HG02759 (cell line): ENCODE results near the gene KLF16.
"Not testable (repeated sequence)": the region's sequence is repeated elsewhere in the genome, so short reads cannot be mapped to it uniquely, and the experiment has no call there.

Experiments
- ATAC-seq: cut with Tn5 transposase; IDR thresholded peaks from one replicate; pipeline ENCODE4 v1.9.1; 2021; ENCODE audit warnings: mild to moderate bottlenecking, moderate library complexity; ENCODE audit not compliant: unreplicated experiment

KLF16 gene

GRCh38 chr19:1863328-1863637 is at the start of gene KLF16:
Gene KLF16, minus strand, starts transcription at chr19:1863579. Its CDS starts 82 bp downstream, at chr19:1863497.
- ATAC-seq = peak; percentile 1

GRCh38 chr19:1912760-1913505 is 49.6 kb upstream of the KLF16 start:
- ATAC-seq = no peak

- ATAC-seq = no peak
Observed at GRCh38 chr19:1911995-1912394, 48.6 kb upstream of the KLF16 start.

GRCh38 chr19:1911098-1911497 is 47.7 kb upstream of the KLF16 start:
- no peak for ATAC-seq

- ATAC-seq = no peak
Observed at GRCh38 chr19:1910177-1910576, 46.8 kb upstream of the KLF16 start.

- no peak for ATAC-seq
Observed at GRCh38 chr19:1909761-1910080, 46.3 kb upstream of the KLF16 start.

- ATAC-seq = no peak
Observed at GRCh38 chr19:1908364-1908678, 44.9 kb upstream of the KLF16 start.

GRCh38 chr19:1907563-1908363 is 44.4 kb upstream of the KLF16 start:
- ATAC-seq = no peak

GRCh38 chr19:1906985-1907562 is 43.7 kb upstream of the KLF16 start:
- ATAC-seq = no peak

- ATAC-seq = no peak
Observed at GRCh38 chr19:1905863-1906375, 42.5 kb upstream of the KLF16 start.

- ATAC-seq = peak; percentile 91
Observed at GRCh38 chr19:1905110-1905862, 41.9 kb upstream of the KLF16 start, which contains the start of the genes ADAT3 and SCAMP4. Gene ADAT3, plus strand, starts transcription at chr19:1905399. Its CDS starts 6,649 bp downstream, at chr19:1912048. Gene SCAMP4, plus strand, starts transcription at chr19:1905399. Its CDS starts 9,621 bp downstream, at chr19:1915020.

- no peak for ATAC-seq
Observed at GRCh38 chr19:1904860-1905109, 41.4 kb upstream of the KLF16 start.

- ATAC-seq = no peak
Observed at GRCh38 chr19:1902923-1903322, 39.5 kb upstream of the KLF16 start.

- no peak for ATAC-seq
Observed at GRCh38 chr19:1901940-1902404, 38.6 kb upstream of the KLF16 start.

- no peak for ATAC-seq
Observed at GRCh38 chr19:1896508-1896907, 33.1 kb upstream of the KLF16 start.

- ATAC-seq = no peak
Observed at GRCh38 chr19:1893791-1894190, 30.4 kb upstream of the KLF16 start.

GRCh38 chr19:1889907-1890306 is 26.5 kb upstream of the KLF16 start:
- ATAC-seq = no peak

GRCh38 chr19:1888385-1888784 is 25.0 kb upstream of the KLF16 start:
- ATAC-seq = no peak

GRCh38 chr19:1886360-1886759 is 23.0 kb upstream of the KLF16 start:
- not testable (repeated sequence) for ATAC-seq

GRCh38 chr19:1885398-1886119 is 22.2 kb upstream of the KLF16 start, which contains the start of gene ABHD17A:
Gene ABHD17A, minus strand, starts transcription at chr19:1885496. Its CDS starts 3,930 bp downstream, at chr19:1881566.
- ATAC-seq = peak; percentile 89
